Kasumi-1 (cell line): ENCODE results near the gene SPACA9.

ENCODE experiments used
- DNase-seq, 2 experiments: peaks; one replicate each; lab custom pipeline; 2025; lab: John Stamatoyannopoulos, UW

The SPACA9 gene

GRCh38 chr9:132878695-132879456 is at the start of gene SPACA9:
Gene SPACA9 (plus strand): TSS chr9:132878898. CDS start chr9:132883948, 5,050 bp downstream.
- no peak for DNase-seq

GRCh38 chr9:132832171-132832881 is 46.4 kb upstream of the SPACA9 start:
- no peak for DNase-seq

GRCh38 chr9:132833550-132834121 is 45.1 kb upstream of the SPACA9 start:
- no peak for DNase-seq

- no peak for DNase-seq
Measured at GRCh38 chr9:132834343-132834742, 44.4 kb upstream of the SPACA9 start.

- no peak for DNase-seq
Measured at GRCh38 chr9:132837501-132838286, 41.0 kb upstream of the SPACA9 start.

GRCh38 chr9:132838291-132838690 is 40.4 kb upstream of the SPACA9 start:
- no peak for DNase-seq

GRCh38 chr9:132840980-132841379 is 37.7 kb upstream of the SPACA9 start:
- no peak for DNase-seq

GRCh38 chr9:132842124-132843044 is 36.3 kb upstream of the SPACA9 start:
- DNase-seq, result no peak

GRCh38 chr9:132846109-132846917 is 32.4 kb upstream of the SPACA9 start:
- no peak for DNase-seq

GRCh38 chr9:132846918-132847515 is 31.7 kb upstream of the SPACA9 start:
- no peak for DNase-seq

GRCh38 chr9:132849185-132849706 is 29.5 kb upstream of the SPACA9 start:
- DNase-seq, result no peak

GRCh38 chr9:132853482-132853881 is 25.2 kb upstream of the SPACA9 start:
- DNase-seq, result no peak

- DNase-seq, result no peak
Measured at GRCh38 chr9:132854832-132855231, 23.9 kb upstream of the SPACA9 start.

GRCh38 chr9:132855904-132856303 is 22.8 kb upstream of the SPACA9 start:
- DNase-seq, result no peak

- DNase-seq, result no peak
Measured at GRCh38 chr9:132857031-132857430, 21.7 kb upstream of the SPACA9 start.

- DNase-seq, result no peak
Measured at GRCh38 chr9:132857616-132858342, 20.9 kb upstream of the SPACA9 start.

- DNase-seq, result no peak
Measured at GRCh38 chr9:132858751-132859150, 19.9 kb upstream of the SPACA9 start.

GRCh38 chr9:132861666-132862065 is 17.0 kb upstream of the SPACA9 start:
- no peak for DNase-seq

- DNase-seq, result no peak
Measured at GRCh38 chr9:132862533-132862932, 16.2 kb upstream of the SPACA9 start.
